Retina (tissue), 1 donor: ENCODE data around the gene GABRB2.

ENCODE experiments used
- DNase-seq: peaks from one replicate; pipeline ENCODE4 v3.0.0-alpha.2; 2016

The GABRB2 gene

GRCh38 chr5:161471211-161471950 is 75.1 kb downstream of the GABRB2 start:
- no peak for DNase-seq

- DNase-seq, result no peak
Observed at GRCh38 chr5:161467703-161468102, 78.8 kb downstream of the GABRB2 start.

GRCh38 chr5:161460741-161461140 is 85.8 kb downstream of the GABRB2 start:
- DNase-seq, result no peak

GRCh38 chr5:161446655-161447054 is 99.9 kb downstream of the GABRB2 start:
- no peak for DNase-seq

- DNase-seq, result no peak
Observed at GRCh38 chr5:161442471-161442870, 104.1 kb downstream of the GABRB2 start.

GRCh38 chr5:161432798-161433197 is 113.7 kb downstream of the GABRB2 start:
- DNase-seq, result no peak

GRCh38 chr5:161431963-161432362 is 114.6 kb downstream of the GABRB2 start:
- no peak for DNase-seq

- DNase-seq, result no peak
Observed at GRCh38 chr5:161421067-161421466, 125.5 kb downstream of the GABRB2 start.

GRCh38 chr5:161420521-161420920 is 126.0 kb downstream of the GABRB2 start:
- DNase-seq, result no peak

GRCh38 chr5:161414896-161415295 is 131.6 kb downstream of the GABRB2 start:
- no peak for DNase-seq

GRCh38 chr5:161414037-161414436 is 132.5 kb downstream of the GABRB2 start:
- no peak for DNase-seq

GRCh38 chr5:161412792-161413191 is 133.7 kb downstream of the GABRB2 start:
- DNase-seq, result no peak

GRCh38 chr5:161411156-161411555 is 135.4 kb downstream of the GABRB2 start:
- no peak for DNase-seq

- DNase-seq, result no peak
Observed at GRCh38 chr5:161410640-161411039, 135.9 kb downstream of the GABRB2 start.

- no peak for DNase-seq
Observed at GRCh38 chr5:161409471-161409870, 137.1 kb downstream of the GABRB2 start.

GRCh38 chr5:161406880-161407279 is 139.6 kb downstream of the GABRB2 start:
- no peak for DNase-seq

- no peak for DNase-seq
Observed at GRCh38 chr5:161403996-161404395, 142.5 kb downstream of the GABRB2 start.

GRCh38 chr5:161403121-161403520 is 143.4 kb downstream of the GABRB2 start:
- DNase-seq, result no peak

GRCh38 chr5:161400583-161400982 is 145.9 kb downstream of the GABRB2 start:
- no peak for DNase-seq

GRCh38 chr5:161399996-161400562 is 146.4 kb downstream of the GABRB2 start:
- DNase-seq, result no peak

GRCh38 chr5:161397448-161397847 is 149.1 kb downstream of the GABRB2 start:
- no peak for DNase-seq

- no peak for DNase-seq
Observed at GRCh38 chr5:161396171-161396570, 150.4 kb downstream of the GABRB2 start.

GRCh38 chr5:161391724-161392123 is 154.8 kb downstream of the GABRB2 start:
- DNase-seq, result no peak

GRCh38 chr5:161391016-161391415 is 155.5 kb downstream of the GABRB2 start:
- DNase-seq, result no peak

- no peak for DNase-seq
Observed at GRCh38 chr5:161387121-161387520, 159.4 kb downstream of the GABRB2 start.
